Trophoblast cell (in vitro differentiated cells and primary cell): ENCODE data around the gene GRK1.
A peak's percentile ranks its signal among the peaks of the same experiment; 100 is the strongest.
"Not testable (repeated sequence)": the region's sequence is repeated elsewhere in the genome, so short reads cannot be mapped to it uniquely, and the experiment has no call there.

Source experiments
- DNase-seq, 2 donors: peaks; one replicate each; pipeline ENCODE4 v3.0.0-alpha.2; 2016
- H2AFZ ChIP-seq: 2 replicates; pipeline ENCODE4 v1.6.1; 2013; ENCODE audit warnings: low read length, moderate library complexity, mild to moderate bottlenecking; ENCODE audit not compliant: insufficient read depth, poor library complexity
- H2AK5ac ChIP-seq: 2 replicates; pipeline ENCODE4 v1.6.1; 2013; ENCODE audit warnings: mild to moderate bottlenecking, low read length
- H2BK120ac ChIP-seq: 2 replicates; pipeline ENCODE4 v1.6.1; 2013; ENCODE audit warnings: low read length, mild to moderate bottlenecking, moderate library complexity; ENCODE audit not compliant: insufficient read depth, poor library complexity
- H2BK12ac ChIP-seq: 2 replicates; pipeline ENCODE4 v1.6.1; 2013; ENCODE audit warnings: mild to moderate bottlenecking, low read length, moderate library complexity
- H2BK5ac ChIP-seq: 2 replicates; pipeline ENCODE4 v1.6.1; 2013; ENCODE audit warnings: low read length, low read depth, moderate library complexity, mild to moderate bottlenecking; ENCODE audit not compliant: poor library complexity
- H3K14ac ChIP-seq: 2 replicates; pipeline ENCODE4 v1.6.1; 2013; ENCODE audit warnings: mild to moderate bottlenecking, low read length
- H3K18ac ChIP-seq: 2 replicates; pipeline ENCODE4 v1.6.1; 2013; ENCODE audit warnings: mild to moderate bottlenecking, low read length
- H3K23ac ChIP-seq: 2 replicates; pipeline ENCODE4 v1.6.1; 2013; ENCODE audit warnings: low read length
- H3K27ac ChIP-seq: 2 replicates; pipeline ENCODE4 v1.5.1; 2013; ENCODE audit warnings: low read depth, mild to moderate bottlenecking, inconsistent platforms, low read length, moderate library complexity
- H3K27me3 ChIP-seq: 2 replicates; pipeline ENCODE4 v1.6.1; 2013; ENCODE audit warnings: inconsistent platforms, mild to moderate bottlenecking, low read length, moderate library complexity; ENCODE audit not compliant: insufficient read depth
- H3K36me3 ChIP-seq, 2 experiments: 1 replicate in 1 of 2; 2 replicates in 1 of 2; pipeline ENCODE4 v1.6.1; 2013; ENCODE audit warnings: low read length in 2 of 2, mild to moderate bottlenecking in 2 of 2, moderate library complexity in 1 of 2; ENCODE audit not compliant: insufficient read depth in 2 of 2, control insufficient read depth in 1 of 2
- H3K4ac ChIP-seq: 2 replicates; pipeline ENCODE4 v1.6.1; 2013; ENCODE audit warnings: low read depth, mild to moderate bottlenecking, low read length, moderate library complexity
- H3K4me1 ChIP-seq, 2 experiments: 1 replicate in 1 of 2; 2 replicates in 1 of 2; pipeline ENCODE4 v1.6.1; 2013; ENCODE audit warnings: low read length in 2 of 2, mild to moderate bottlenecking in 2 of 2, moderate library complexity in 1 of 2; ENCODE audit not compliant: insufficient read depth in 2 of 2, control insufficient read depth in 1 of 2
- H3K4me2 ChIP-seq: 2 replicates; pipeline ENCODE4 v1.6.1; 2013; ENCODE audit warnings: inconsistent platforms, mild to moderate bottlenecking, low read length, moderate library complexity
- H3K4me3 ChIP-seq: 2 replicates; pipeline ENCODE4 v1.5.1; 2013; ENCODE audit warnings: mild to moderate bottlenecking, low read depth, low read length, inconsistent platforms
- H3K79me1 ChIP-seq: one replicate; pipeline ENCODE4 v1.6.1; 2013; ENCODE audit warnings: low read length
- H3K79me2 ChIP-seq: 2 replicates; pipeline ENCODE4 v1.6.1; 2013; ENCODE audit warnings: low read length, mild to moderate bottlenecking; ENCODE audit not compliant: control insufficient read depth, insufficient read depth, poor library complexity
- H3K9ac ChIP-seq: 2 replicates; pipeline ENCODE4 v1.6.1; 2013; ENCODE audit warnings: mild to moderate bottlenecking, low read length
- H3K9me3 ChIP-seq: 2 replicates; pipeline ENCODE4 v1.6.1; 2013; ENCODE audit warnings: low read depth, mild to moderate bottlenecking, control low read depth, inconsistent platforms, low read length; ENCODE audit not compliant: insufficient read depth
- H4K12ac ChIP-seq: 2 replicates; pipeline ENCODE4 v1.6.1; 2013; ENCODE audit warnings: low read depth, mild to moderate bottlenecking, low read length, moderate library complexity
- H4K8ac ChIP-seq: 2 replicates; pipeline ENCODE4 v1.6.1; 2013; ENCODE audit warnings: low read depth, mild to moderate bottlenecking, low read length, moderate library complexity
- H4K91ac ChIP-seq: one replicate; pipeline ENCODE4 v1.6.1; 2013; ENCODE audit warnings: low read depth, mild to moderate bottlenecking, low read length, moderate library complexity
- WGBS: extraction: QIAGEN DNeasy Blood & Tissue Kit; methylation state at CpG from one replicate; pipeline ENCODE4 v1.1.7; 2013; ENCODE audit warnings: missing lambda C conversion rate; ENCODE audit not compliant: insufficient read length, insufficient coverage; ENCODE audit errors: extremely low coverage; 5-methylcytosine and 5-hydroxymethylcytosine counted together

GRK1 gene

DNA sequence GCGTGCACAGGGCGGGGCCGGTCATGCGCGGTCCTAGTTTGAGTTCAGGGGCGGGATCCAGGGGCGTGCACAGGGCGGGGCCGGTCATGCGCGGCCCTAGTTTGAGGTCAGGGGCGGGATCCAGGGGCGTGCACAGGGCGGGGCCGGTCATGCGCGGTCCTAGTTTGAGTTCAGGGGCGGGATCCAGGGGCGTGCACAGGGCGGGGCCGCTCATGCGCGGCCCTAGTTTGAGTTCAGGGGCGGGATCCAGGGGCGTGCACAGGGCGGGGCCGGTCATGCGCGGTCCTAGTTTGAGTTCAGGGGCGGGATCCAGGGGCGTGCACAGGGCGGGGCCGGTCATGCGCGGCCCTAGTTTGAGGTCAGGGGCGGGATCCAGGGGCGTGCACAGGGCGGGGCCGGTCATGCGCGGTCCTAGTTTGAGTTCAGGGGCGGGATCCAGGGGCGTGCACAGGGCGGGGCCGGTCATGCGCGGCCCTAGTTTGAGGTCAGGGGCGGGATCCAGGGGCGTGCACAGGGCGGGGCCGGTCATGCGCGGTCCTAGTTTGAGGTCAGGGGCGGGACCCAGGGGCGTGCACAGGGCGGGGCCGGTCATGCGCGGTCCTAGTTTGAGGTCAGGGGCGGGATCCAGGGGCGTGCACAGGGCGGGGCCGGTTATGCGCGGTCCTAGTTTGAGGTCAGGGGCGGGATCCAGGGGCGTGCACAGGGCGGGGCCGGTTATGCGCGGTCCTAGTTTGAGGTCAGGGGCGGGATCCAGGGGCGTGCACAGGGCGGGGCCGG lies 58.5 kb downstream of the GRK1 start:
- H2AK5ac ChIP-seq, H2BK120ac ChIP-seq, H3K18ac ChIP-seq, H3K14ac ChIP-seq, H3K4ac ChIP-seq, H3K4me2 ChIP-seq, H3K27ac ChIP-seq, H4K8ac ChIP-seq, H2AFZ ChIP-seq, DNase-seq, H3K23ac ChIP-seq, H4K91ac ChIP-seq, H2BK12ac ChIP-seq, H2BK5ac ChIP-seq, H3K79me1 ChIP-seq, H3K27me3 ChIP-seq, H3K36me3 ChIP-seq, H3K4me1 ChIP-seq, H4K12ac ChIP-seq, H3K9ac ChIP-seq, H3K4me3 ChIP-seq, H3K79me2 ChIP-seq: not testable (repeated sequence)
- H3K9me3 ChIP-seq: peaks cover 23% of the 10 kb centered on the region
- no CpG with 5 or more reads among the region's 75 CpGs for WGBS

DNA sequence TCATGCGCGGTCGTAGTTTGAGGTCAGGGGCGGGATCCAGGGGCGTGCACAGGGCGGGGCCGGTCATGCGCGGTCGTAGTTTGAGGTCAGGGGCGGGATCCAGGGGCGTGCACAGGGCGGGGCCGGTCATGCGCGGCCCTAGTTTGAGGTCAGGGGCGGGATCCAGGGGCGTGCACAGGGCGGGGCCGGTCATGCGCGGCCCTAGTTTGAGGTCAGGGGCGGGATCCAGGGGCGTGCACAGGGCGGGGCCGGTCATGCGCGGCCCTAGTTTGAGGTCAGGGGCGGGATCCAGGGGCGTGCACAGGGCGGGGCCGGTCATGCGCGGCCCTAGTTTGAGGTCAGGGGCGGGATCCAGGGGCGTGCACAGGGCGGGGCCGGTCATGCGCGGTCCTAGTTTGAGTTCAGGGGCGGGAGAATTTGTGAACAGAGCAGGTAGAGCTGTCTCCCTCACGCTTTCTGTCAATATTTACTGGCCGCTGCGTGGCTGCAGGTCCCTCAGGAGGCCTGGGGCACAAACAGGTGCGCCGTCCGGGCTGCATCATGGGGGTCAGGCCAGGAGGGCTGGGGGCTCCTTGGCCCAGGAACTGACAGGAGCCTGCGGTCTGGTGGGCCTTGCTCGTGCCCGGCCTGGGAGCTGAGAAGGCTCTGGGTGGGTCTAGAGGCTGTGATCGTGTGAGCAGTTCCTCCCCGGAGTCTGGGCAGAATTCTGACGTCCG lies 59.2 kb downstream of the GRK1 start:
- not testable (repeated sequence) for H3K36me3 ChIP-seq, H3K9ac ChIP-seq, H4K8ac ChIP-seq, H3K27me3 ChIP-seq, H3K27ac ChIP-seq, H3K4me2 ChIP-seq, H3K79me2 ChIP-seq, H3K14ac ChIP-seq, H2AFZ ChIP-seq, H3K4ac ChIP-seq, H2BK12ac ChIP-seq, H2BK5ac ChIP-seq, H2AK5ac ChIP-seq, H3K4me1 ChIP-seq, H4K12ac ChIP-seq, H4K91ac ChIP-seq, H2BK120ac ChIP-seq, H3K23ac ChIP-seq, H3K4me3 ChIP-seq, H3K79me1 ChIP-seq, H3K18ac ChIP-seq, DNase-seq
- peaks cover 23% of the 10 kb centered on the region for H3K9me3 ChIP-seq
- WGBS: no CpG with 5 or more reads among the region's 54 CpGs

DNA sequence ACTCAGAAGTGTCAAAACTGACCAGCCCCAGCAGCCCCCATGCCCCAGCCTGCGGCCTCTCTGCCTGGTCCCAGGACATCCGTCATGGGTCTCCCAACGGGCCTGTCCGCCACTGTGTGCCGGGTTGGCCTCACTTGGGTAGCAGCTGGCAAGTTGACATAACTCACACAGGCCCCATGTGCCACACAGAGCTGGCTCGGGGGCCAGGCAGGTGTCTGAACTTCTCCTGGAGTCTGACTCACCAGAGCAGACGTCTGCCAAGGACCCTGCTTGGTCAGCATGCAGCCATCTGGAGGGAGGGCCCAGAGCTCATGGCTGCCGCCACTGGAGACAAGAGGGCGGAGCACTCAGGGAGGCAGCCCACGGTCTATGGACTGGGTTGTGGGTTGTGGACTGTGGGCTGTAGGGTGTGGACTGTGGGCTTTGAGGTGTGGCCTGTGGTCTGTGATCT lies 60.0 kb downstream of the GRK1 start:
- Histone ChIP-seq H3K4me1 (peaks cover 0 to 2% of the 10 kb centered on the region in 2 experiments), H3K14ac (no peak overlapping the region), H3K79me2 (no peaks in the 10 kb centered on the region), H4K91ac (no peak overlapping the region), H3K4ac (no peak overlapping the region), H2BK5ac (no peak overlapping the region), H3K79me1 (no peaks in the 10 kb centered on the region), H4K12ac (no peak overlapping the region), H2BK12ac (no peak overlapping the region), H3K9me3 (peaks cover 23% of the 10 kb centered on the region), H3K27me3 (no peaks in the 10 kb centered on the region), H2BK120ac (no peak overlapping the region), H2AFZ (no peak overlapping the region), H3K9ac (no peak overlapping the region), H2AK5ac (no peak overlapping the region), H3K36me3 (no peaks in the 10 kb centered on the region), H4K8ac (no peak overlapping the region), H3K4me2 (no peak overlapping the region), H3K4me3 (peak overlapping the region; percentile 34), H3K23ac (no peak overlapping the region), H3K18ac (no peak overlapping the region), H3K27ac (no peak overlapping the region)
- no peak for DNase-seq
- WGBS: no CpG with 5 or more reads among the region's 10 CpGs

DNA sequence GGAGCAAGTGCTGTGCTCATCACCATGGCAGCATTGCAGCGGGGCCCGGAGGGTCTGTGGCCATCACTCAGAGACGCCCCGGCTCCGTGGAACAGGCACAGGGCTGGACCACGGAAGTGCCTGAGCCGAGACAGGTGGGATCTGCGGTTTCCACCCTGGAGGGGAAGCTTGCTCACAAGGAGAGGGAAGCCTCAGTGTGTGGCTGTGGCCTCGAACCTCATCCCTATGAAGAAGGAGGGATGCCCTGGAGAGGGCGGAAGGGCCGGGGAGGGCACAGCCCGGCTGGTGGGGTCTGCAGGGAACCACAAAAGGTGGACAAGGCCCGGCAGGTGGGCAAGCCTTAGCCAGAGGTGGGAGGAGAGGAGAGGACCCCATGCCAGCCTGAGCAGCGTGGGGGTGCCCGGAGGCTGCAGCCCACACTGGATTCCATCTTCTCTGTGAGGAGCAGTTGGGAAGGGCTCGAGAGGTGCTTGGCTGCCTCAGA lies 61.6 kb downstream of the GRK1 start:
- no peaks in the 10 kb centered on the region for H3K36me3 ChIP-seq
- no peak overlapping the region for H2AFZ ChIP-seq
- peaks cover 28% of the 10 kb centered on the region for H3K9me3 ChIP-seq
- H3K27me3 ChIP-seq: no peaks in the 10 kb centered on the region
- no peak overlapping the region for H3K14ac ChIP-seq
- DNase-seq: no peak
- no peak overlapping the region for H2BK120ac ChIP-seq
- no peak overlapping the region for H4K12ac ChIP-seq
- H3K9ac ChIP-seq: no peak overlapping the region
- H4K91ac ChIP-seq: no peak overlapping the region
- H3K4me2 ChIP-seq: no peak overlapping the region
- WGBS: no CpG with 5 or more reads among the region's 16 CpGs
- no peak overlapping the region for H2BK5ac ChIP-seq
- H3K23ac ChIP-seq: no peak overlapping the region
- H3K4me1 ChIP-seq: peaks cover 0 to under 1% of the 10 kb centered on the region in 2 experiments
- no peak overlapping the region for H2AK5ac ChIP-seq
- H3K4ac ChIP-seq: no peak overlapping the region
- H4K8ac ChIP-seq: no peak overlapping the region
- H2BK12ac ChIP-seq: no peak overlapping the region
- H3K79me1 ChIP-seq: no peaks in the 10 kb centered on the region
- no peak overlapping the region for H3K27ac ChIP-seq
- no peak overlapping the region for H3K18ac ChIP-seq
- no peaks in the 10 kb centered on the region for H3K79me2 ChIP-seq
- H3K4me3 ChIP-seq: peak overlapping the region; percentile 5
